KOPT-K1 (cell line): ENCODE results near the gene RCOR1.

ENCODE experiments used
- H3K27ac ChIP-seq: fragments of 200-600 bp; sonication (generic); 2 replicates; pipeline ENCODE4 v1.5.1; 2016; ENCODE audit warnings: antibody characterized with exemption, mild to moderate bottlenecking, low read depth, low read length; ENCODE audit not compliant: poor library complexity, severe bottlenecking
- H3K36me3 ChIP-seq: fragments of 200-600 bp; sonication (generic); 2 replicates; pipeline ENCODE4 v1.5.1; 2017; ENCODE audit warnings: antibody characterized with exemption, mild to moderate bottlenecking, low read length, moderate library complexity; ENCODE audit not compliant: insufficient read depth
- H3K9me3 ChIP-seq: fragments of 200-600 bp; sonication (generic); 2 replicates; pipeline ENCODE4 v1.5.1; 2017; ENCODE audit warnings: antibody characterized with exemption, low read length, mild to moderate bottlenecking; ENCODE audit not compliant: insufficient read depth, poor library complexity, severe bottlenecking

Gene RCOR1

DNA sequence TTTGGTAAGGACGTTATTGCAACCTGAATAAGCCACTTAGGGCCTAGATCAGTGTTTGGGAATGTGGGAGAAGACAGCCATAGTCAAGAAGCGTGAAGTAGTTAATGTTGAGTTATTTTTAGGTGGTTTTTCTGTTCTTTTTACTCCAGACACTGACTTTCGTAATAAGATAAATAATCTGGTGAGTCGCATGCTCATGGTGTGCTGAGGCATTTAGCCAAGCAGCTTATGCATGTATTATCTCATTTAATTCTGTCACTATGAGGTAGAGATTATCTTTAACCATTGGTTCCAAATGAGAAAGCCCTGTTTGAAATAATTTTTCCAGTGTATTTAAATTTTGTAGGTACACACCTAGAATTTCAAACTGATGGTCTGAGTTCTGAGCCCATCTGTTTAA is 67.3 kb downstream of the RCOR1 start:
- Histone ChIP-seq H3K36me3 (no peaks in the 10 kb centered on the region), H3K9me3 (no peaks in the 10 kb centered on the region), H3K27ac (no peak overlapping the region)

DNA sequence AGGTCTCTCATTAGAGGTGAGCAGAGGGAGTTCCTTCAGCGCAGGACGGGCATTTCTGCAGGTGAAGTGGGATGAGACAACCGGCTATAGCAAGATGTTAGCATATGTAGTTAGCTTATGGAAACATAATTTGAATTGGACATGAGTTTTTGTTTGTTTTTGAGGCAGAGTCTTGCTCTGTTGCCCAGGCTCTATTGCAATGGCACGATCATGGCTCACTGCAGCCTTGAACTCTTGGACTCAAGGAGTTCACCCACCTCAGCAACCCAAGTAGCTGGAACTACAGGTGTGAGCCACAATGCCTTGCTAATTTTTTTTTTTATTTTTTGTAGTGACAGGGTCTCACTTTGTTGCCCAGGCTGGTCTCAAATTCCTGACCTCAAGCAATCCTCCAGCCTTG is 69.2 kb downstream of the RCOR1 start:
- Histone ChIP-seq H3K27ac (no peak overlapping the region), H3K36me3 (no peaks in the 10 kb centered on the region), H3K9me3 (no peaks in the 10 kb centered on the region)

DNA sequence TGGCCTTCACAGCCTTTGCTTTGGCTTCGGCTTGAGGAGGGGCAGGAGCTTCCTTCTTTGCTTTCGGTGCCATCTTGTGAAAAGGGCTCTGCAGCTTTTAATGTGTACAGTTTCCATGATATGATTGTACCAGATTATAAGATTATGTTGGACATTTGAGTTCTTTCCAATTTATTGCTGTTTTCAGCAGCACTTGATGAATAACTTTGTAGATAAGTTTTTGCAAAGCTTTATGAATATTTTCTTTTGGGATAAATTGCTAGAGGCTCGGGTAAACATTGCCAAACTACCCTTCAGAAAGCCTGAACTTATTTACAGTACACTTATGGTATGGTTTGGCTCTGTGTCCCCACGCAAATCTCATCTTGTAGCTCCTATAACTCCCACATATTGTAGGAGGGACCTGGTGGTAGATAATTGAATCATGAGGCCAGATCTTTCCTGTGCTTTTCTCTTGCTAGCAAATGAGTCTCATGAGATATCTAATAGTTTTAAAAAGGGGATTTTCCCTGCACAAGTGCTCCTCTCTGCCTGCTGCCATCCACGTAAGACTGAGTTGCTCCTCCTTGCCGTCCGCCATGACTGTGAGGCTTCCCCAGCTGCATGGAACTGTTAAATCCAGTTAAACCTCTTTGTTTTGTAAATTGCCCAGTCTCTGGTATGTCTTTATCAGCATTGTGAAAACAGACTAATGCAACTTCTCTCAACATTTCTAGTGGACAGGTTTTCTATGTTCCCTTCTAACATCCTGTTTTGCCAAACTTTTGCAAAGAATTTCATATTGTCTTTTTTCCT is 70.4 kb downstream of the RCOR1 start:
- Histone ChIP-seq H3K36me3 (no peaks in the 10 kb centered on the region), H3K27ac (no peak overlapping the region), H3K9me3 (no peaks in the 10 kb centered on the region)

DNA sequence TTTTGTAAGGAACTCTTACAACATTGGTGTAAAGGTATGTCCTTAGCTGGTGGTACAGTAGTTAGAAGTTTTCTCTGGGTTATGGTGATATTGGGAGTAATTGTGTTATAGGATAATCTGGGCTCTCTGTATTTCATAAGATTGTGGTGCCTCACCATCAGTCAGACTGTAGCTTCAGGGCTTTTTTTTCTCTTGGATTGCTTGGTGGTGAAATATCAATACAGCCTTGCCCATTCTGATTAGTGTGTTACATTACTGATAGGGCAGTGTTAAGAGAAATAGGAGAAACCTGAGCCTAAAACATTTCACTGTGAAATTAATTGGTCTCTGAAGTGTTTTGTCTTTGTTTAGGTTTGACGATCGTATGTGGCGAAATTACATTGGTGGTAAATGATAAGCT is 71.0 kb downstream of the RCOR1 start:
- no peak overlapping the region for H3K27ac ChIP-seq

DNA sequence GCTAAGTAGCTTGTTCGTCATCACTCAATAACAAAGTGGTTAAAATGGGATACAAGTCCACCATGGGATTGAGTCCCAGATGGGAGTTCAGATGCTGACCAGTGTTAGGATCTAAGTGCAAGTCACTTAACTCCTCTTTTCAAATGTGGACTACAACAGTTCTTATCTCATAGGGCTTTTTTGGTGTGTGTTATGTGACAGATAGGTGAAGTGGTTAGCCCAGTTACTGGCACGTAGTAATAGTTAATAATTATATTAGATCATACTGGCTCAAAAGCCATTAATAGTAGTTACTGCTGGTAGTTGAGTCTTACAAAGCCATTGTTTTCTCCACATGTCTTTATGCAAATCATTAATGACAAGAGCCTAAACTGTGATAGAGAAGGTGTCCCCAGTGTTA is 73.2 kb downstream of the RCOR1 start:
- no peaks in the 10 kb centered on the region for H3K36me3 ChIP-seq
- H3K27ac ChIP-seq, result no peak overlapping the region
- H3K9me3 ChIP-seq, result no peaks in the 10 kb centered on the region

More for the DNA sequence above, 71.0 kb downstream of the RCOR1 start:
- H3K9me3 ChIP-seq, result no peaks in the 10 kb centered on the region
- H3K36me3 ChIP-seq, result no peaks in the 10 kb centered on the region

DNA sequence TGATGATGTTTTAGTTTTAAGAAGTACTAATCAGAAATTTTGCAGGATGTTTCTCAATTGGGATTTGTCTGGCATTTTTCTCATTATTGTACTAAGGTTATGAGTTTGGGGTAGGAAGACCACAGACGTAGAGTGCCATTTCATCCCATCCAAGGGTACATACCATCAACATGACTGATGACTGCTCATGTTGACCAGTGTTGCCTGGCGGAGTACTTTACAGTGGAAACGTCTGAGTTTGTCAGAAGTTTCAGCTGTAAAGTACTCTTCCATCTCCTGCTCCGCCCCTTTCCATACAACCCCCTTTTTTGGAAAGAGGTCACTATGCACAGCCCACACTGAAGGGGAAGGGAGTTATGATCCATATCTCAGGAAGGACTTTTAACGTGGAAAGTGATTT is 74.2 kb downstream of the RCOR1 start:
- H3K9me3 ChIP-seq, result no peaks in the 10 kb centered on the region

DNA sequence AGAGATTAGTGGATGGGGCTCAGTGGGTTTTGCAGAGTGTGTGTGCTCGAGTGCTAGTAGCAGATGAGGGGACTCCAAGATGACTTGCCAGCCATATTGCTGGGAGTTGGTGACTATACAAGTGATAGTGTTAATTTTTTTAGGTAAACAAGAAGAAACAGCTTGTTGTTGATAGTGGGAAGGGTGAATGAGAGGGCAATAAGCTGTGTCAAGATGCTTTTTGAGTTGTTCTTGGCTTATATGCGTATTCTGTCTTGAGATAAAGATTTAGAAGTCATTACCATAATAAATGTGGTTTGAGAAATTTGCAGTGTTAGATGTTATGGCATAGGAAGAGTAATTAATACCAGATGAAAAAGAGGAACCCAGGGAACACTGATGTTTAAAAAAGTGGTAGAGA is 75.3 kb downstream of the RCOR1 start:
- no peak overlapping the region for H3K27ac ChIP-seq
- H3K36me3 ChIP-seq, result no peaks in the 10 kb centered on the region
- H3K9me3 ChIP-seq, result peaks cover 6% of the 10 kb centered on the region

More for the DNA sequence above, 74.2 kb downstream of the RCOR1 start:
- Histone ChIP-seq H3K36me3 (no peaks in the 10 kb centered on the region), H3K27ac (no peak overlapping the region)

DNA sequence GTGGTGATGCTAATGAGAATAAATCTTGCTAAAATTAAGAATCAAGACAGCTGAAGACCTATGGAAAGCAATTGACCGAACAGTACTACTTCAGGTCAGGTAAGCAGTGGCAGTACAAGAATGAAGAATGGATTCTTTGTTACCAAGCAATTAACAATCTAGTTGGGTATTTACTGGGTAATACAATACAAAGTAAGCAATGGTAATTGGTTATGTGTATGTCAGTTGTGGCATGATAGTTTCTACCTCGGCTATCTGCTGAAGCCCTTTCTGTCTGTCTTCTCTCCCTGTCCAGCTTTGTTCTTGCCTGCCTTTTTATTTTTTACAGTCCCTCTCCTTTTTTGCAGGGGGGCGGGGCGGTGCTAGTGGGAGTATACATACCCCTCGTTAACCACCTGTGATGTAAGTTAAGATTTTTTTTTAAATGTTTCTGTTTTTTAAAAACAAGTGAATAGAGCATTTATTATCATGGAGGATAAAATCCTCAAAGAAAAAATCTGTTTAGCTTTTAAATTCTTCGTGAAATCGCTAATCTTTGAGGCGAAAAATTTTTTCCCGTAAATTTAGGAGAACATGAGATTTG is 75.9 kb downstream of the RCOR1 start:
- Histone ChIP-seq H3K9me3 (peaks cover 7% of the 10 kb centered on the region), H3K36me3 (no peaks in the 10 kb centered on the region)

DNA sequence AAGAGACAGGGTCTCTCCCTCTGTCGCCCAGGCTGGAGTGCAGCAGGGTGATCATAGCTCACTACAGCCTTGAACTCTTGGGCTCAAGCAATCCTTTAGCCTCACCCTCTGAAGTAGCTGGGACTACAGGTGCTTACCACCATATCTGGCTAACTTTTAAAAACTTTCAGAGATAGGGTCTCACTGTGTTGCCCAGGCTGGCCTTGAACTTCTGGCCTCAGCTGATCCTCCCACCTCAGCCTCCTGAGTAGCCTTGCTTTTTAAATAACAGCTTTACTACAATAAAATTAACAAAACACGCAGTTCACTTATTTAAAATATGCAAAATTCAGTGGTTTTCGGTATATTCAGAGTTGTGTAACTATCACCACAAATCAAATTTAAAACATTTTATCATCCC is 79.0 kb downstream of the RCOR1 start:
- no peak overlapping the region for H3K27ac ChIP-seq
- H3K36me3 ChIP-seq, result peaks cover 4% of the 10 kb centered on the region; the same call in 1 of the 2 replicates
- H3K9me3 ChIP-seq, result peaks cover 7% of the 10 kb centered on the region

More for the DNA sequence above, 75.9 kb downstream of the RCOR1 start:
- H3K27ac ChIP-seq, result no peak overlapping the region

DNA sequence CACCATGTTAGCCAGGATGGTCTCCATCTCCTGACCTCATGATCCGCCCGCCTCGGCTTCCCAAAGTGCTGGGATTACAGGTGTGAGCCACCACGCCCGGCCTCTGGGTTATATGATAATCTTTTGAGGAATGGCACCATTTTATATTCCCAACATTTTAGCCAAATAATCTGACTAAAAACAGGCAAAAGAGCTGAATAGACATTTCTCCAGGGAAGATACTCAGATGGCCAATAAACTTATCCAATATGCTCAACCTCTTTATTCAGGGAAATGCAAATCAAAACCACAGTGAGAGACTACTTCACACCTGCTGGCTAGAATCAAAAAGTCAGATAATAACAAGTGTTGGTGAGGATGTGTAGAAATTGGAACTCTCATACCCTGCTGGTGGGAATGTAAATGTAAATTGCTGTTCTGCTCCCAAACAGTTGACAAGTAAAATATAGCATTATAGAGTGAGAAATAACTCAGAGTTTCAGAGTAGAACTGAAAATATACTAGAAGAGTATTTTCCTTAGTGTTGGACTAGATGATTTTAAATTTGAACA is 80.0 kb downstream of the RCOR1 start:
- H3K36me3 ChIP-seq, result peaks cover 4% of the 10 kb centered on the region; the same call in 1 of the 2 replicates
- peaks cover 7% of the 10 kb centered on the region for H3K9me3 ChIP-seq

DNA sequence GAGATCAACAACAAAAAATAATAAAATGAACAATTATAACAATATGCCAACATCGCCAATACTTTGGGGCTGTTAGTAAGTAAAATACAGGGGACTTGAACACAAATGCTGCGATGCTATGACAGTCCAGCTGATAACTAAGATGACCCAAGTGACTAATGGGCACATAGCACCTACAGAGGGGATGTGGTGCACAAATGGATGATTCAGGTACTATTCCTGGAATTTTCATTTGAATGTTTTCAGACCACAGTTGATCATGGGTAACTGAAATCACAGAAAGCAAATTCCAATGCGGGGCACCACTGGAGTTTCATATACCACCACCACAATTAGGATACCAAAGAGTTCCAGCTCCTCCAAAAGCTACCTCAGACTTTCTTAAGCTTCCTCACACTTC is 82.9 kb downstream of the RCOR1 start:
- H3K27ac ChIP-seq, result no peak overlapping the region
- peaks cover 4% of the 10 kb centered on the region; the same call in 1 of the 2 replicates for H3K36me3 ChIP-seq

More for the DNA sequence above, 80.0 kb downstream of the RCOR1 start:
- no peak overlapping the region for H3K27ac ChIP-seq

DNA sequence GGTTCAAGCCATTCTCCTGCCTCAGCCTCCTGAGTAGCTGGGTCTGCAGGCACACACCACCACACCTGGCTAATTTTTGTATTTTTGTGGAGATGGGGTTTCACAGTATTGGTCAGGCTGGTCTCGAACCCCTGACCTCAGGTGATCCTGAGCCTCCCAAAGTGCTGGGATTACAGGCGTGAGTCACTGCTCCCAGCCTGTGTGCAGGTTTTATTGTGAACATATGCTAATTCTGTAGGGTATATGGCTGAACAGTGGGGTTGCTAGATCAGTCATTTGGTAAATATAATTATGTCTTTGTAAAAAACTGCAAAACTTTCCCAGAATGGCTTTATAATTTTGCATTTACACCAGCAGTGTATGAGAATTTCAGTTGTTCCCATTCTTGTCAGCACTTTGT is 85.9 kb downstream of the RCOR1 start:
- Histone ChIP-seq H3K36me3 (peaks cover 15% of the 10 kb centered on the region), H3K27ac (no peak overlapping the region)

More for the DNA sequence above, 82.9 kb downstream of the RCOR1 start:
- peaks cover 7% of the 10 kb centered on the region for H3K9me3 ChIP-seq

DNA sequence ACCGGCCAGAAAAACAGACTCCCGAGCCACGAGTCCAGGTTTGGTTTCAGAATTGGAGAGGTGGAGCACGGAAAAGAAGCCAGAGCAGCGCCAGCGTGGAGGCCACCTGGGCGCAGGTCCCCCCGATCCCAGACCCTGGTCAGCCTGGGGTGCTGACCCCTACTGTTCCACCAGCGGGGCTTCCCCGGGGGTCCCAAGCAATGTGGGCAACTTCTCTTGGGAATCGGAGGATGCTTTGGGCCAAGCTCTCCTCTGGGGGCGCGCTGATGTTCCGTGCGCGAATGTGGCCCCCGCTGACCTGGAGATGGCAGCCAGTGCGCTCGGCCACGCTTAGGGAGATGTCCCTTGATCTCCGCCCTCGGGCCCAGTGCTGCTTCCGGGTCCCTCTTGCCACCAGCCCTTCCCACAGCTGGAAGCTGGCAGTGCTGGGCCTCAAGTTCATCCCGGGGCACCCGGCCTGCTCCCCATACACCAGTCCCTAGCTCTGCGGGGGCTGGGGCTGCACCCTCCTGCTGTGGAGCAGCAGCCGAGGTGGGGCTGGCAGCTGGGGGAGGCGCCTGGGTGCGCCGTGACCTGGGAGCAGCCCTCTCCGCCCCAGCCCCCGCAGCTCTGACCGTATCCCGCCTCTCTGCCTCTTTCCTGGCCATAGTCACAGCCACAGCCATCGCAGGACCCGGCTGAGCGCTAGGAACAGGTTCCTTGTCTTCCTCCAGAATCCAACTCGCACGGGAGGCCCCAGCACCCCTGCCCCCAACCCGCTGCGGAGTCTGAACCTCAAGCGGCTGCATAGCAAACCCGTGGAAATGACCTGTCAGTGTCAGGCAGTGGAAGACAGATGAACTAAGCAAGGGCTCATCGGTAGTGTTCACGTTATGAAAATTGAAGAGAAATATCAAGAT is 91.2 kb downstream of the RCOR1 start:
- Histone ChIP-seq H3K27ac (no peak overlapping the region), H3K36me3 (peaks cover 23% of the 10 kb centered on the region), H3K9me3 (no peaks in the 10 kb centered on the region)

More for the DNA sequence above, 85.9 kb downstream of the RCOR1 start:
- no peaks in the 10 kb centered on the region for H3K9me3 ChIP-seq

DNA sequence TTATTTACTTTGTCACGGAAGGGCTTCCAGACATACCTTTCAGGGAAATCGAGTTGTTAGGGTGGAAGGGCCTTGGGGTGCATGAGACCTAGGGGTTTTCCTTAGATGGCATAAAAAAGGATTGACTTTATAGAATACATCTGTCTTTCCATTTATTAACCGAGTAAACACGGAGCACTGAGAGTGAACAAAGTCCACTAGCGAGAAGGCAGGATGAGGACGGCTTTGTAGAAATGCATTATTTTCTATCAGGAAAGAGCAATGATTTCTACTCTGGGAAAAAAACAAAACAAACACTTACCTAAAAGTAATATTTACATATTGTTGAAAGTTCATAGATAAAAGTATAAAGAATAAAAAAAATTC is 91.8 kb downstream of the RCOR1 start:
- Histone ChIP-seq H3K27ac (no peak overlapping the region), H3K9me3 (no peaks in the 10 kb centered on the region), H3K36me3 (peaks cover 23% of the 10 kb centered on the region)
